ENCODE measurements around the gene EPDR1. TPM values are rescaled to one million over a fixed set of nuclear protein-coding genes. Genes with fewer than 3 reads are reported as not detected.

Gene EPDR1
- total RNA-seq: 1 to 10 TPM; 5.6 to 8.5 TPM

DNA sequence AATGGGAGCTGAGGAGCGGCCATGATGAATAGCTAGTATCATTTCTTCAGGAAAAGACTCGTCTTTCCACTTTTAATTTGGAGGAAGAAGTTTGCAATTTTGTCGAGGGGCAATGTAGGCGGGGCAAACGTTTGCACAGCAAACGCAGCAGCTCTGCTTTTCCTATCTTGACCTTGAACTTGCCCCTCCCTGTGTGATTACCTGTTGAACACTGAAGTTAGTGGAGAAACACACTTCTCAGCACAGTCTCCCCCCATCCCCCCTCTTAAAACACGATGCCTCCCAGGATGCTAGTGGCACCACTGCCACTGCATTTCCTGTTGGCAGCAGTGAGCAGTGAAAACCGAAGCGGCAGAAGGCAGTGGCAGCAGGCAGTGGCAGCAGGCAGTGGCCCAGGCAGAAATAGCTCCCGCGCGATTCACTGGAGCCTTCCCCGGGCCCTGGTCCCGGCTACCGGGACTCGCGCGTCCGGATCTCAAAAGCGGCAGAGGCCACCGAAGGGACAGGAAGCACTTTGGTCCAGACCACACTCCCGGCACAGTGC lies at the start of gene EPDR1:
Gene EPDR1 (plus strand): TSS at position 336 of the 544 bp plus-strand sequence. CDS start 300 bp downstream, outside the sequence.
- peaks cover 14% of the 10 kb centered on the region for H3K27me3 ChIP-seq
- peak within 1 kb of the TSS; percentile 38 for H3K27ac ChIP-seq

DNA sequence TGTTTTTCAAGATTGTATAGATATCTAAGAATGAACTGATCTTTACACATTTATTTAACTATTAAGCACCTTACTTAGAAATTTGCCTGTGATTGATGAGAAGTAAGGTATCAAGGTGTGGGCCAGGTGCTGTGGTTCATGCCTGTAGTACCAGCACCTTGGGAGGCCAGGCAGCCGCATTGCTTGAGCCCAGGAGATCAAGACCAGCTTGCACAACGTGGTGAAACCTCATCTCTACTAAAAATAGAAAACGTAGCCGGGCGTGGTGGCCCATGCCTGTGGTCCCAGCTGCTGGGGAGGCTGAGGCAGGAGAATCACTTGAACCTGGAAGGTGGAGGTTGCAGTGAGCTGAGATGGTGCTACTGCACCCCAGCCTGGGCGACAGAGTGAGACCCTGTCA lies 38.4 kb upstream of the EPDR1 start:
- H3K36me3 ChIP-seq: no peaks in the 10 kb centered on the region
- TF ChIP-seq, protein P1, sequence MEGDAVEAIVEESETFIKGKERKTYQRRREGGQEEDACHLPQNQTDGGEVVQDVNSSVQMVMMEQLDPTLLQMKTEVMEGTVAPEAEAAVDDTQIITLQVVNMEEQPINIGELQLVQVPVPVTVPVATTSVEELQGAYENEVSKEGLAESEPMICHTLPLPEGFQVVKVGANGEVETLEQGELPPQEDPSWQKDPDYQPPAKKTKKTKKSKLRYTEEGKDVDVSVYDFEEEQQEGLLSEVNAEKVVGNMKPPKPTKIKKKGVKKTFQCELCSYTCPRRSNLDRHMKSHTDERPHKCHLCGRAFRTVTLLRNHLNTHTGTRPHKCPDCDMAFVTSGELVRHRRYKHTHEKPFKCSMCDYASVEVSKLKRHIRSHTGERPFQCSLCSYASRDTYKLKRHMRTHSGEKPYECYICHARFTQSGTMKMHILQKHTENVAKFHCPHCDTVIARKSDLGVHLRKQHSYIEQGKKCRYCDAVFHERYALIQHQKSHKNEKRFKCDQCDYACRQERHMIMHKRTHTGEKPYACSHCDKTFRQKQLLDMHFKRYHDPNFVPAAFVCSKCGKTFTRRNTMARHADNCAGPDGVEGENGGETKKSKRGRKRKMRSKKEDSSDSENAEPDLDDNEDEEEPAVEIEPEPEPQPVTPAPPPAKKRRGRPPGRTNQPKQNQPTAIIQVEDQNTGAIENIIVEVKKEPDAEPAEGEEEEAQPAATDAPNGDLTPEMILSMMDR (IDR thresholded peaks at IDR 0.05): no peak
- no peaks in the 10 kb centered on the region for H3K9me3 ChIP-seq
- DNase-seq: no peak
- H3K4me3 ChIP-seq: no peak overlapping the region
- intact Hi-C loops (cut with DNase I): no loop called here
- no peaks in the 10 kb centered on the region for H3K27me3 ChIP-seq
- H3K27ac ChIP-seq: no peak overlapping the region
- no peaks in the 10 kb centered on the region for H3K4me1 ChIP-seq
- H3K9ac ChIP-seq (ENCODE audit: low read depth in 2 of 2, low read length in 2 of 2): no peak overlapping the region

More for the DNA sequence above, at the start of gene EPDR1:
- H3K36me3 ChIP-seq: no peaks in the 10 kb centered on the region
- H3K9me3 ChIP-seq: no peaks in the 10 kb centered on the region
- H3K4me1 ChIP-seq: peaks cover 6% of the 10 kb centered on the region
- peak within 1 kb of the TSS; percentile 59 to 68 for H3K9ac ChIP-seq (ENCODE audit: low read depth in 2 of 2, low read length in 2 of 2)
- DNase-seq: peak; percentile 60
- intact Hi-C loops (cut with DNase I): no loop called here
- peak within 1 kb of the TSS; percentile 76 for H3K4me3 ChIP-seq
- TF ChIP-seq, protein P1 (IDR thresholded peaks at IDR 0.05): no peak

DNA sequence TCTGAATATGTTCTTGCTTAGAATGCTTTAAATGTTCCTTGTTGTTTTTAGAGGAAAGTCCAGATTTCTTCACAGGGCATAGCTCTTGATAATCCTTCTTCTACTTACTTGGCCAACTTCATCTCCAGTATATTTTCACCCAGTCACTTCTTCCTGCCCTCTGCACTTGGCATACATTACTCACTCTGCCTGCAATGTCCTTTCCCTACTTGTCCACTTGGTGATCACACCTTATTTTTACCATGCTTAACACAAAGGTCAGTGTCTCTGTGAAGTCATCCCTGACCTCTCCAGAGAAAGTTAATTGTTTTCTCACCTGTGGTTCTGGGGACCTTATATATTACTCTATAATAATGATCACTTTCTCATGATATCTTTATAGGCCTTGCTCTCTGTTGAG lies 27.1 kb upstream of the EPDR1 start:
- H3K9ac ChIP-seq (ENCODE audit: low read depth in 2 of 2, low read length in 2 of 2): no peak overlapping the region
- no peaks in the 10 kb centered on the region for H3K9me3 ChIP-seq
- no peaks in the 10 kb centered on the region for H3K4me1 ChIP-seq
- no peaks in the 10 kb centered on the region for H3K36me3 ChIP-seq
- TF ChIP-seq, protein P1 (IDR thresholded peaks at IDR 0.05): no peak
- DNase-seq: no peak
- H3K4me3 ChIP-seq: no peak overlapping the region
- no peak overlapping the region for H3K27ac ChIP-seq
- H3K27me3 ChIP-seq: no peaks in the 10 kb centered on the region
- intact Hi-C loops (cut with DNase I): no loop called here

- TF ChIP-seq, protein P1 (IDR thresholded peaks at IDR 0.05): no peak
- Histone ChIP-seq H3K9ac (ENCODE audit: low read depth in 2 of 2, low read length in 2 of 2) (no peak overlapping the region), H3K27ac (no peak overlapping the region), H3K4me1 (no peaks in the 10 kb centered on the region), H3K27me3 (no peaks in the 10 kb centered on the region), H3K36me3 (no peaks in the 10 kb centered on the region), H3K4me3 (no peak overlapping the region), H3K9me3 (no peaks in the 10 kb centered on the region)
- DNase-seq: no peak
- intact Hi-C loops (cut with DNase I): no loop called here
Measured at GRCh38 chr7:37894671-37895070, 25.8 kb upstream of the EPDR1 start.

DNA sequence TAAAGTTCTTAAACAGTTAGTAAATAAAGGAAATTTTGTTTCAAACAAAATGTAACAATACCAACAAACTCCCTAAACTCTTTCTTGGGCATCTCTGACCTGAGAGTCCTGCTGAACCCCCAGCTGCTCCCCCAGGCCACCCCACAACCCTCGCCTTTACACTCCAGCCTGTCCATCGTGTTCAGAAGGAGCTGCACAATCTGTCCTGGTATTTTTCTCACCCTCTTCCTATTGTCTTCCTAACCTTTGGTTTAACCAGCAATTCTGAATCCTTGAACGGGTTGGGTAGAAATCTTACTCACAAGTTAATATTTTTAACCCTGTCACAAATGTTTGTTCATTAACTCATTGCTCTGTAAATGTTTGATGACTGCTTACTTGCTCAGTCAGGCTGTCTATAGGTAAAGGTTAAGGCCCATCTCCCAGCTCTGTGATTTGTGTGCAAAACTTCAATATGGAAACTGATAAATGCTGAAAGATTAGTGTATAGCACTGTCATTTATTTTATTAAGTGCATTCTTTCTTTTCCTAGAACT lies 20.7 kb upstream of the EPDR1 start:
- Histone ChIP-seq H3K27ac (no peak overlapping the region), H3K4me1 (no peaks in the 10 kb centered on the region), H3K36me3 (no peaks in the 10 kb centered on the region), H3K9ac (ENCODE audit: low read depth in 2 of 2, low read length in 2 of 2) (no peak overlapping the region), H3K4me3 (no peak overlapping the region), H3K27me3 (no peaks in the 10 kb centered on the region), H3K9me3 (no peaks in the 10 kb centered on the region)
- intact Hi-C loops (cut with DNase I): loop anchor here (5.0 kb wide), 2 partner anchors 208 to 323 kb away; no protein-coding TSS in a partner anchor
- TF ChIP-seq, protein P1 (IDR thresholded peaks at IDR 0.05): no peak
- no peak for DNase-seq

Data from colonic mucosa (tissue), 4 donors.